Stimulated activated CD4-positive, alpha-beta T cell treated with anti-CD3 and anti-CD28 coated beads, Interleukin-1b, Interleukin-23, amount 100 ng/mL, for 4 hours (primary cell): ENCODE data around the gene MRPS26.
A peak's percentile ranks its signal among the peaks of the same experiment; 100 is the strongest.
"Not testable (repeated sequence)": the region's sequence is repeated elsewhere in the genome, so short reads cannot be mapped to it uniquely, and the experiment has no call there.

Experiments
- DNase-seq, 2 donors: peaks; one replicate each; pipeline ENCODE4 v3.0.0-alpha.2; 2020; ENCODE audit warnings: low read depth in 2 of 2

The MRPS26 gene

DNA sequence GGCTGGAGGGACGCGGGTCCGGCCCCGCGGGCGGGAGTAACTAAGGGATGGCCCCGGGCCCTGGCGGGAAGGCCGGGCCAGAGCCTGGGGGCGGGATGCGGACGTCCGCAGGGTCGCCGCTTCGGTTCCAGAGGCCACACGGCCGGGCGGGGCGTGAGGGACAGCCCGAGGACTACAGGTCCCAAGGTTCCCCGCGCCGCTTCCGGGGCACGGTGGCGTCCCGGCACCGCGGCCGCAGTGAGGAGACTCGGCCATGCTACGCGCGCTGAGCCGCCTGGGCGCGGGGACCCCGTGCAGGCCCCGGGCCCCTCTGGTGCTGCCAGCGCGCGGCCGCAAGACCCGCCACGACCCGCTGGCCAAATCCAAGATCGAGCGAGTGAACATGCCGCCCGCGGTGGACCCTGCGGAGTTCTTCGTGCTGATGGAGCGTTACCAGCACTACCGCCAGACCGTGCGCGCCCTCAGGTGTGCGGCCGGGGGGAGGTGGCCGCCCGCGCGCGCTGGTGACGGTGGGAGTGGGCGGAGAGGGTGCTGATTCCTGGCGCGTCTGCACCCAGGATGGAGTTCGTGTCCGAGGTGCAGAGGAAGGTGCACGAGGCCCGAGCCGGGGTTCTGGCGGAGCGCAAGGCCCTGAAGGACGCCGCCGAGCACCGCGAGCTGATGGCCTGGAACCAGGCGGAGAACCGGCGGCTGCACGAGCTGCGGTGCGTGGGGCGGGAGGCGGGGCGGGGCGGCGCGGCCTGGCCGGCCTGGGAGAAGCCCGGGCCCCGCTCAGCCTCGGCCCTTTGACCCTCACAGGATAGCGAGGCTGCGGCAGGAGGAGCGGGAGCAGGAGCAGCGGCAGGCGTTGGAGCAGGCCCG is at the start of gene MRPS26:
Gene MRPS26, plus strand, starts transcription at position 237 of the 861 bp plus-strand sequence. Its CDS starts 17 bp downstream, at position 254.
- DNase-seq: peak; percentile 65 to 82

GRCh38 chr20:2998728-2999127 is 47.1 kb upstream of the MRPS26 start:
- DNase-seq: no peak

GRCh38 chr20:3000852-3001523 is 44.9 kb upstream of the MRPS26 start:
- DNase-seq: peak in 1 of 2 donors; percentile 17

- no peak for DNase-seq
These were observed 42.4 kb upstream of the MRPS26 start for GRCh38 chr20:3003416-3003815.

DNA sequence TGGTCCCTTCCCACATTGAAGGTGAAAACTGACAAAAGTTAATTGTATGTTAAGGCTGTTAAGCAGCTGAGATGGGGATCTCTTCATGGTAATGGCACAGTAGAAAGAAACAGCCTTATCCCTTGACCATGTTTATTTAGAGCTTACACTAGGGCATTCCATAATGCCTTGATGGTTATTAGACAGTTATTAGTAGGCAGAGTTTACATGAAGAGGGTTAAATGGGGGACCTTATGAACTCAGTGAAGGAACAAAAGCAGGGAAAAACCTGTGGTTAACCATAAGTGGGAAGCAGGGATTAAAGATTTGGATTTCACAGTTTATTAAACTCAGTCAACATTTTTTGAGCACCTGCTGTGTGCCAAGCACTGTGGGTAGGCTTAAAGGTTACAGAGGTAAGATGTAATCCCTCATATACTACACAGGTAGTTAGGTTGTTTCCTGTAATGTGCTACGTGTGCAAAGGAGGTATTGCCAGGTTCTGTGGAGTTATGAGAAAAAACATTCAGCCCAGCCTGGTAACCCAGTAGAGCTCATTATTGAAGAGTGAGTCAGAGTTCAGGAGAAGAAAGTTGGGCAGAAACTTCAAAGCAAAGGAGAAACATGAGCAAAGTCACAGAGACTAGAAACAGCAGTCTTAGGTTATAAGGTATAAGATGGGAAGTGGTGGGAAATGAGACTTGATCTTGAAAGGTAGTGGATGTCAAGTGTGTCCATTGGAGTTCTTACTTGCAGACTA is 34.7 kb upstream of the MRPS26 start:
- peak in 1 of 2 donors; percentile 6 for DNase-seq

GRCh38 chr20:3011752-3012151 is 34.1 kb upstream of the MRPS26 start:
- no peak for DNase-seq

DNA sequence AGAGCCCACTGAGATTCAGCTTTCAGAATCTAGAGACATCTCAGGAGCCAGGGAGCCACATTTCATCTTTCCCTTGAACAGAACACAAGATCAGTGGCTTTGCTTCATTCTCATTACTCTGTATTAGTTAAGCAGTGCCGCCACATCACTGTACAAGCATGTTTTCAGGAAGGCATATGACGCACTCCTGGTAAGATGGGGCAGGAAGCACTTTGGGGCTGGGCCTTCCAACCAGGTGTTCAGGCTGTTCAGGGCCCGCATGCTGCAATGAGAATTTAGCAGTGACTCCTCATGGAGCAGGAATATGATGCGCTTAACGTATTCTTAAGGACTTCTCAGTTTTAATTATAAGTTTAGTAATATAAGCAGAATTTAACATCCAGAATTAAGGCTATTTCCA is 32.1 kb upstream of the MRPS26 start:
- DNase-seq: no peak

- DNase-seq: no peak
These were observed 31.7 kb upstream of the MRPS26 start for GRCh38 chr20:3014179-3014578.

- DNase-seq: no peak
These were observed 31.2 kb upstream of the MRPS26 start for GRCh38 chr20:3014662-3015061.

- DNase-seq: not testable (repeated sequence)
These were observed 30.6 kb upstream of the MRPS26 start for GRCh38 chr20:3015302-3015701.

GRCh38 chr20:3021327-3021726 is 24.5 kb upstream of the MRPS26 start:
- no peak for DNase-seq

DNA sequence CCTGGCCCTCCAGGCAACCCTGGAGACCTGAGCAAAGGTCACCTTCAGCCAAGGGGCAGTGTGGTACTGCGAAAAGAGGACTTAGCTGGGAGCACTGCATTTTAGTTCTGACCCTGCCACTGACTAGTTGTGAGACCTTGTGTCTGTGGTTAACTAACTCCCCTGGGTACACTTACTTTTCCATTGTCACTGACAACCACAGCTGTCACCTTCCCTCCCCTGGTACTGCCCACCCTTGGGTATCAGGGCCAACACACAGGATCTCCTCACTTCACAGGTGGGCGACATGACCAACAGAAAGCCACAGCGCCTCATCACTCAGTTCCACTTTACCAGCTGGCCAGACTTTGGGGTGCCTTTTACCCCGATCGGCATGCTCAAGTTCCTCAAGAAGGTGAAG is 24.1 kb upstream of the MRPS26 start:
- no peak for DNase-seq

GRCh38 chr20:3022559-3023490 is 23.0 kb upstream of the MRPS26 start:
- DNase-seq: not testable (repeated sequence)

- no peak for DNase-seq
These were observed 17.9 kb upstream of the MRPS26 start for GRCh38 chr20:3027987-3028386.

GRCh38 chr20:3031524-3032147 is 14.2 kb upstream of the MRPS26 start:
- DNase-seq: no peak

- DNase-seq: no peak
These were observed 13.2 kb upstream of the MRPS26 start for GRCh38 chr20:3032624-3033023.

DNA sequence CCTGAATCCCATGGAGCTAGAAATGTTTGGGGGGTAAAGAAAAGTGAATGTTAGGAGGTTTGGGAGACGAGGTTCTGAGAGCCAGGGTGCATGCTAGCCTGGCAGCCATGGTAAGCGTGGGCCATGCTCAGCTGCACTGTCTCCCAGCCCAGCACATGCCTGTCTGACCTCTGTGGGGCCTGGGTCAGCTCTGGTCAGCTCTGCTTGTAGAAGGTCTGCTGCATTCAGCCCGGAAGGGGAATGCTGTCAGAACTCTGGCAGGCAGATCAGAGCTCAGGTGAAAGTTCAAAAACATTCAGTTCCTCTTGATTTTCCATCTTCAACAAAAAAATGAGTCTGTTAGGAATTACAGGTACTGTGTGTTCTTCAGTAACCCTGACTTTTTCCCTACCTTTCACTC is 8.2 kb upstream of the MRPS26 start:
- DNase-seq: no peak

DNA sequence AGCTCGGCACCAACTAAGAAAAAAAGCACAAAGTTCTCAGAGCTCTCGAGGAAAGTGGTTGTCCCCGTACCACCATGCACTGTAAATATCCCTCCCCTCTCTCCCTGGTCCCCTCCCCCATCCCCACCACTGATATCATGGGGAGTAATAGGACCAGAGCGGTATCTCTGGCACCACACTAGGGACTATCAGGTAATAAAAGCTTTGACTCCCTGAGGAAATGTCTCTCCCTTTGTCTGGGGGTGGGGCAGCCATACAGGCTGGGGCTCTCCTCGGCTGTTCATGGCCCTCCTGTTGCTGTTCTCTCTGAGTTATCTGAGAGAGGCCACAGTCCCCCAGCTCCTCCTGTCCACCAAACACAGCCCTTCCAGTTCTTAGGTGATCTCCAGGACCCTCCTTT is 7.4 kb upstream of the MRPS26 start:
- DNase-seq: no peak

GRCh38 chr20:3039426-3039825 is 6.4 kb upstream of the MRPS26 start:
- DNase-seq: no peak

GRCh38 chr20:3040086-3040485 is 5.8 kb upstream of the MRPS26 start:
- no peak for DNase-seq
